Kidney (tissue), 14 donors: ENCODE measurements around the gene HOXA7. TPM values are rescaled to one million over a fixed set of nuclear protein-coding genes. Genes with fewer than 3 reads are reported as not detected.

Source experiments
- DNase-seq, 5 donors: peaks; one replicate each; pipeline ENCODE4 v3.0.0-alpha.2; 2013 to 2020
- FAIRE-seq: peaks from 2 replicates; lab custom pipeline; 2012; peaks lifted over from hg19 to GRCh38; lab: Jason Lieb, UNC
- H3K27ac ChIP-seq, 2 donors: one replicate each; pipeline ENCODE4 v1.7.0; 2013; ENCODE audit warnings: low read depth in 2 of 2, low read length in 2 of 2, inconsistent platforms in 1 of 2
- H3K27me3 ChIP-seq: one replicate; pipeline ENCODE4 v1.7.1; 2013; ENCODE audit warnings: low read length, inconsistent platforms; ENCODE audit not compliant: control insufficient read depth, insufficient read depth
- H3K36me3 ChIP-seq, 3 donors: one replicate each; pipeline versions ENCODE4 v1.7.0 to v1.7.1; 2013; ENCODE audit warnings: low read length in 3 of 3, control low read depth in 1 of 3, inconsistent platforms in 1 of 3; ENCODE audit not compliant: insufficient read depth in 3 of 3, control insufficient read depth in 2 of 3
- H3K4me1 ChIP-seq, 3 donors: one replicate each; pipeline versions ENCODE4 v1.7.0 to v1.7.1; 2013; ENCODE audit warnings: low read length in 3 of 3, inconsistent platforms in 1 of 3, low read depth in 1 of 3; ENCODE audit not compliant: control insufficient read depth in 2 of 3, insufficient read depth in 2 of 3
- H3K4me3 ChIP-seq, 3 donors: one replicate each; pipeline versions ENCODE4 v1.7.0 to v1.8.1; 2013; ENCODE audit warnings: low read length in 3 of 3, control low read depth in 1 of 3, inconsistent platforms in 1 of 3
- H3K9ac ChIP-seq, 3 donors: one replicate each; pipeline versions ENCODE4 v1.7.0 to v1.7.1; 2013; ENCODE audit warnings: low read length in 3 of 3, control low read depth in 1 of 3, inconsistent platforms in 1 of 3
- H3K9me3 ChIP-seq, 3 donors: one replicate each; pipeline versions ENCODE4 v1.7.0 to v1.7.1; 2013; ENCODE audit warnings: low read length in 3 of 3, control low read depth in 1 of 3, inconsistent platforms in 1 of 3; ENCODE audit not compliant: control insufficient read depth in 2 of 3, insufficient read depth in 1 of 3
- CTCF ChIP-seq: IDR thresholded peaks from 3 replicates; pipeline ENCODE4 v1.5.1; 2012; ENCODE audit warnings: mild to moderate bottlenecking, moderate library complexity, borderline replicate concordance; ENCODE audit not compliant: insufficient read depth; ENCODE audit errors: extremely low read depth
- intact Hi-C: fragments of 100-400 bp; cut with DNase I; formaldehyde crosslinking; loops from one replicate; pipeline ENCODE4 v1.11.1; 2022
- polyA plus RNA-seq: library from polyadenylated mRNA; stranded (reverse); fragments of 350-450 nt; fragmentation: Illumina TruSeq; extraction: RNeasy Lipid Tissue Mini Kit (QIAGEN cat#74804); gene quantifications from one replicate; pipeline ENCODE4 v1.2.3, GENCODE V29; 2014; ENCODE audit warnings: low read depth, low replicate concordance; ENCODE audit not compliant: insufficient read depth
- total RNA-seq: library from RNA; stranded (reverse); fragmentation: NEBNext Ultra II Directional; extraction: Animal tissue kit (Norgen Biotek cat#: 25700); gene quantifications from one replicate; pipeline ENCODE4 v1.2.1, GENCODE V29; 2021
- donor health status: control.
- donor health status: control.
- donor health status: control.
- donor health status: control.
- donor health status: control.
- donor health status: DM: yes; HTN: yes; CAD: no.
- donor health status: Normal renal cell carcinoma (clear cell type).

Gene HOXA7
- total and polyA plus RNA-seq, 2 donors from 2014 or later, result 23.8 to 31.3 TPM

- H3K27ac ChIP-seq, result peak overlapping the region in 1 of 2 donors; percentile 45
- no peak for TF ChIP-seq CTCF
- peak overlapping the region in 2 of 3 donors; percentile 42 to 45 for H3K9ac ChIP-seq
- peaks cover 17 to 40% (median 33%) of the 10 kb centered on the region in 3 donors for H3K4me1 ChIP-seq
- H3K27me3 ChIP-seq, result no peaks in the 10 kb centered on the region
- intact Hi-C loops, result no loop called here
- FAIRE-seq, result no peak
- DNase-seq, result peak in 1 of 5 donors; percentile 61
- H3K36me3 ChIP-seq, result peaks cover 0 to 5% (median 0%) of the 10 kb centered on the region in 3 donors
- no peaks in the 10 kb centered on the region for H3K9me3 ChIP-seq
- H3K4me3 ChIP-seq, result no peak overlapping the region
Measured at GRCh38 chr7:27132978-27133377, 23.5 kb downstream of the HOXA7 start.

GRCh38 chr7:27132214-27132613 is 24.3 kb downstream of the HOXA7 start:
- peak overlapping the region in 1 of 3 donors; percentile 45 for H3K9ac ChIP-seq
- peak overlapping the region in 1 of 2 donors; percentile 8 for H3K27ac ChIP-seq
- H3K4me3 ChIP-seq, result no peak overlapping the region
- FAIRE-seq (no peak), DNase-seq (no peak)
- H3K9me3 ChIP-seq, result no peaks in the 10 kb centered on the region
- peaks cover 0 to 2% (median 0%) of the 10 kb centered on the region in 3 donors for H3K36me3 ChIP-seq
- no peaks in the 10 kb centered on the region for H3K27me3 ChIP-seq
- intact Hi-C loops, result no loop called here
- H3K4me1 ChIP-seq, result peaks cover 19 to 40% (median 33%) of the 10 kb centered on the region in 3 donors
- TF ChIP-seq CTCF, result no peak

- DNase-seq (no peak), FAIRE-seq (no peak)
- no peak for TF ChIP-seq CTCF
- Histone ChIP-seq H3K27ac (peak overlapping the region; percentile 92 to 97), H3K9me3 (no peaks in the 10 kb centered on the region), H3K36me3 (peaks cover 0 to 2% (median 0%) of the 10 kb centered on the region in 3 donors), H3K4me3 (peak overlapping the region; percentile 62 to 82 (median 73)), H3K9ac (peak overlapping the region; percentile 45 to 92 (median 78)), H3K27me3 (no peaks in the 10 kb centered on the region), H3K4me1 (peaks cover 23 to 39% (median 38%) of the 10 kb centered on the region in 3 donors)
- intact Hi-C loops, result no loop called here
Measured at GRCh38 chr7:27131390-27131819, 25.1 kb downstream of the HOXA7 start.
